SU-DHL-6 (cell line): ENCODE data around the gene CD6.

Experiments
- H2AFZ ChIP-seq: fragments of 200-600 bp; sonication (generic); 2 replicates; pipeline ENCODE4 v1.6.1; 2014; ENCODE audit warnings: low read depth, mild to moderate bottlenecking, moderate library complexity, mixed read lengths, antibody characterized with exemption, low read length; ENCODE audit not compliant: severe bottlenecking
- H3F3A ChIP-seq: fragments of 200-600 bp; shearing (Covaris generic); 2 replicates; pipeline ENCODE4 v1.6.0; 2016; ENCODE audit warnings: antibody characterized with exemption, mild to moderate bottlenecking; ENCODE audit not compliant: insufficient read depth
- H3K27ac ChIP-seq: fragments of 200-600 bp; sonication (generic); 2 replicates; pipeline ENCODE4 v1.5.1; 2016; ENCODE audit warnings: low read depth, mild to moderate bottlenecking, low read length, moderate library complexity, mixed read lengths
- H3K27me3 ChIP-seq: fragments of 200-600 bp; sonication (generic), shearing (Covaris generic); 2 replicates; pipeline ENCODE4 v1.6.0; 2014; ENCODE audit warnings: mild to moderate bottlenecking, low read length
- H3K36me3 ChIP-seq: fragments of 200-600 bp; sonication (generic); 2 replicates; pipeline ENCODE4 v1.6.1; 2014; ENCODE audit warnings: mild to moderate bottlenecking, low read length, mixed read lengths
- H3K4me2 ChIP-seq: fragments of 300-600, 200-600 bp; shearing (Covaris generic), sonication (generic); 2 replicates; pipeline ENCODE4 v1.6.0; 2014; ENCODE audit warnings: low read length, low read depth, mild to moderate bottlenecking; ENCODE audit not compliant: poor library complexity, severe bottlenecking
- H3K4me3 ChIP-seq: fragments of 200-600 bp; sonication (generic); 2 replicates; pipeline ENCODE4 v1.5.1; 2014; ENCODE audit warnings: antibody characterized with exemption, low read length, mild to moderate bottlenecking, mixed read lengths; ENCODE audit not compliant: insufficient read depth, poor library complexity, severe bottlenecking
- H3K79me2 ChIP-seq: fragments of 200-600 bp; sonication (generic); 2 replicates; pipeline ENCODE4 v1.6.1; 2014; ENCODE audit warnings: mild to moderate bottlenecking, low read length, moderate library complexity; ENCODE audit not compliant: insufficient read depth
- H3K9ac ChIP-seq: fragments of 200-600 bp; sonication (generic); 2 replicates; pipeline ENCODE4 v1.7.0; 2014; ENCODE audit warnings: mild to moderate bottlenecking, low read length
- H3K9me2 ChIP-seq: fragments of 200-600 bp; sonication (generic); replicated peaks from 2 replicates; pipeline ENCODE4 v1.6.1; 2014; ENCODE audit warnings: low read length; ENCODE audit not compliant: insufficient read depth
- H3K9me3 ChIP-seq: fragments of 200-600 bp; sonication (generic); 2 replicates; pipeline ENCODE4 v1.6.1; 2014; ENCODE audit warnings: low read length, mixed read lengths; ENCODE audit not compliant: insufficient read depth
- H4K20me1 ChIP-seq: fragments of 200-600 bp; sonication (generic); 2 replicates; pipeline ENCODE4 v1.6.1; 2014; ENCODE audit warnings: low read depth, mild to moderate bottlenecking, antibody characterized with exemption, low read length, moderate library complexity, mixed read lengths
- CTCF ChIP-seq: fragments of 200-600 bp; sonication (generic); IDR thresholded peaks from one replicate; pipeline ENCODE4 v1.5.1; 2017; ENCODE audit warnings: antibody characterized with exemption, mild to moderate bottlenecking, low read length, moderate library complexity; ENCODE audit not compliant: insufficient read depth, poor library complexity, severe bottlenecking
- EZH2phosphoT487 ChIP-seq: fragments of 200-600 bp; sonication (generic), shearing (Covaris generic); conservative IDR thresholded peaks from 2 replicates; pipeline ENCODE4 v1.6.1; 2018; ENCODE audit warnings: mild to moderate bottlenecking, antibody characterized with exemption, low read length, moderate library complexity, mixed read lengths

Gene CD6

GRCh38 chr11:60935676-60936442 lies 35.6 kb upstream of the CD6 start:
- no peaks in the 10 kb centered on the region for H4K20me1 ChIP-seq
- H3K27me3 ChIP-seq: no peaks in the 10 kb centered on the region
- H3K9ac ChIP-seq: no peak overlapping the region
- H3K79me2 ChIP-seq: no peaks in the 10 kb centered on the region
- no peak overlapping the region for H3K4me2 ChIP-seq
- no peak for TF ChIP-seq CTCF
- TF ChIP-seq EZH2phosphoT487: no peak
- H3K9me3 ChIP-seq: no peaks in the 10 kb centered on the region
- H3K9me2 ChIP-seq: no peaks in the 10 kb centered on the region
- H3K36me3 ChIP-seq: no peaks in the 10 kb centered on the region
- H3F3A ChIP-seq: peaks cover 10% of the 10 kb centered on the region
- H2AFZ ChIP-seq: no peak overlapping the region
- no peak overlapping the region for H3K4me3 ChIP-seq
- H3K27ac ChIP-seq: no peak overlapping the region

- H3K4me2 ChIP-seq: no peak overlapping the region
- H3K79me2 ChIP-seq: no peaks in the 10 kb centered on the region
- TF ChIP-seq EZH2phosphoT487 (no peak), CTCF (no peak)
- H3K4me3 ChIP-seq: no peak overlapping the region
- H3K27me3 ChIP-seq: no peaks in the 10 kb centered on the region
- H2AFZ ChIP-seq: no peak overlapping the region
- H3F3A ChIP-seq: peaks cover 10% of the 10 kb centered on the region
- H3K9me2 ChIP-seq: no peaks in the 10 kb centered on the region
- H3K27ac ChIP-seq: no peak overlapping the region
- H3K9me3 ChIP-seq: no peaks in the 10 kb centered on the region
- no peaks in the 10 kb centered on the region for H4K20me1 ChIP-seq
- no peak overlapping the region for H3K9ac ChIP-seq
- H3K36me3 ChIP-seq: no peaks in the 10 kb centered on the region
These were observed 34.9 kb upstream of the CD6 start for GRCh38 chr11:60936467-60937143.

GRCh38 chr11:60937144-60937527 lies 34.3 kb upstream of the CD6 start:
- no peak overlapping the region for H2AFZ ChIP-seq
- no peaks in the 10 kb centered on the region for H3K36me3 ChIP-seq
- peaks cover 9% of the 10 kb centered on the region for H3F3A ChIP-seq
- H3K4me3 ChIP-seq: no peak overlapping the region
- no peak overlapping the region for H3K27ac ChIP-seq
- H3K9ac ChIP-seq: no peak overlapping the region
- H3K4me2 ChIP-seq: no peak overlapping the region
- no peaks in the 10 kb centered on the region for H3K9me3 ChIP-seq
- no peaks in the 10 kb centered on the region for H4K20me1 ChIP-seq
- no peaks in the 10 kb centered on the region for H3K9me2 ChIP-seq
- H3K27me3 ChIP-seq: no peaks in the 10 kb centered on the region
- H3K79me2 ChIP-seq: no peaks in the 10 kb centered on the region
- no peak for TF ChIP-seq CTCF
- no peak for TF ChIP-seq EZH2phosphoT487
